Spleen (tissue), 7 donors: ENCODE results near the gene AHRR.

Experiments used
- POLR2A ChIP-seq, 3 donors: fragments of 450-650 bp; IDR thresholded peaks; one replicate each; pipeline ENCODE4 v1.5.1; 2017; ENCODE audit warnings: antibody characterized with exemption in 3 of 3, mild to moderate bottlenecking in 1 of 3
- POLR2AphosphoS5 ChIP-seq, 3 donors: sonication (generic); formaldehyde crosslinking; IDR thresholded peaks; one replicate each; pipeline ENCODE4 v1.5.1; 2017; ENCODE audit warnings: antibody characterized with exemption in 3 of 3
- TF ChIP-seq, protein P1 (sequence below), 11 experiments: fragments of 200-600 bp in 7 of 11; fragments of 450-650 bp in 4 of 11; sonication (generic) in 4 of 11; IDR thresholded peaks in 8 of 11; conservative IDR thresholded peaks in 3 of 11; 1 replicate in 7 of 11; 2 replicates in 4 of 11; pipeline versions ENCODE4 v1.4.0 to v1.8.0; 2016 to 2021; ENCODE audit warnings: antibody characterized with exemption in 11 of 11, inconsistent platforms in 4 of 11, mild to moderate bottlenecking in 1 of 11
- donor health status: DM: no; HTN: no; CAD: no; lungs with moderate emphysema.
- donor health status: DM: no; HTN: no; CAD: no.
- donor health status: DM: no; HTN: no; CAD: no.

DNA sequence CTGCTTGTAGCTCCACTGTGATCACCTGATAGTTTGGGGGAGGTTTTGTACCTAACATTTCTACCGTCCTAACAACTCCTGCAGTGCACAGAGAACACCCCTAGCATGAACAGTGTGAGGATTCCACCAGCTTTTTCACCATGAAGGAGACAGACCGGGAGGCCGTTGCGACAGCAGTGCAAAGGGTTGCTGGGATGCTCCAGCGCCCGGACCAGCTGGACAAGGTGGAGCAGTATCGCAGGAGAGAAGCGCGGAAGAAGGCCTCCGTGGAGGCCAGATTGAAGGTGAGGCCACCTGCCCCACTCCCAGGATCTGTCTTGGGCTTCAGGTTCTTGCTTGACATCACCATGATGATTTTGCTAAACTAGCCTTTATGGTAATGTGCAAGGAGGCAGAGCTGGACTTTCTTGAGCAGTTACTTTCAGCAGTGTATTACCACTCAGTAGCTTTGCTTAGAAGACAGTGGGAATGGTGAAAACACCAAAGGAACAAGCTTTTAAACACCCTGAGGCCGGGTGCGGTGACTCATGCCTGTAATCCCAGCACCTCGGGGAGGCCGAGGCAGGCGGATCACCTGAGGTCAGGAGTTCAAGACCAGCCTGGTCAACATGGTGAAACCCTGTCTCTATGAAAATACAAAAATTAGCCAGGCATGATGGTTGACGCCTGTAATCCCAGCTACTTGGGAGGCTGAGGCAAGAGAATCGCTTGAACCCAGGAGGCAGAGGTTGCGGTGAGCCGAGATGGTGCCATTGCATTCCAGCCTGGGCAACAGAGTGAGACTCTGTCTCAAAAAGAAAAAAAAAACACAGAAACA is 124.8 kb downstream of the AHRR start:
- TF ChIP-seq, protein P1, sequence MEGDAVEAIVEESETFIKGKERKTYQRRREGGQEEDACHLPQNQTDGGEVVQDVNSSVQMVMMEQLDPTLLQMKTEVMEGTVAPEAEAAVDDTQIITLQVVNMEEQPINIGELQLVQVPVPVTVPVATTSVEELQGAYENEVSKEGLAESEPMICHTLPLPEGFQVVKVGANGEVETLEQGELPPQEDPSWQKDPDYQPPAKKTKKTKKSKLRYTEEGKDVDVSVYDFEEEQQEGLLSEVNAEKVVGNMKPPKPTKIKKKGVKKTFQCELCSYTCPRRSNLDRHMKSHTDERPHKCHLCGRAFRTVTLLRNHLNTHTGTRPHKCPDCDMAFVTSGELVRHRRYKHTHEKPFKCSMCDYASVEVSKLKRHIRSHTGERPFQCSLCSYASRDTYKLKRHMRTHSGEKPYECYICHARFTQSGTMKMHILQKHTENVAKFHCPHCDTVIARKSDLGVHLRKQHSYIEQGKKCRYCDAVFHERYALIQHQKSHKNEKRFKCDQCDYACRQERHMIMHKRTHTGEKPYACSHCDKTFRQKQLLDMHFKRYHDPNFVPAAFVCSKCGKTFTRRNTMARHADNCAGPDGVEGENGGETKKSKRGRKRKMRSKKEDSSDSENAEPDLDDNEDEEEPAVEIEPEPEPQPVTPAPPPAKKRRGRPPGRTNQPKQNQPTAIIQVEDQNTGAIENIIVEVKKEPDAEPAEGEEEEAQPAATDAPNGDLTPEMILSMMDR (IDR thresholded peaks at IDR 0.05 in 8 of 11, conservative IDR thresholded peaks at IDR 0.05 in 3 of 11): no peak
- no peak for TF ChIP-seq POLR2AphosphoS5 (IDR thresholded peaks at IDR 0.05)
- TF ChIP-seq POLR2A (IDR thresholded peaks at IDR 0.05): no peak
